ENCODE measurements around the gene DGKE. TPM values are rescaled to one million over a fixed set of nuclear protein-coding genes. Genes with fewer than 3 reads are reported as not detected.

Gene DGKE
- total and polyA plus RNA-seq, 8 donors: 0.56 to 38.8 (median 13.6) TPM

GRCh38 chr17:56896968-56897359 lies 63.0 kb downstream of the DGKE start:
- H3K36me3 ChIP-seq: peaks cover 81 to 100% (median 100%) of the 10 kb centered on the region in 4 donors
- intact Hi-C loops (cut with DNase I; ENCODE audit: low total_unique reads): no loop called here
- peaks cover 0 to 42% (median 10%) of the 10 kb centered on the region in 4 donors for H3K4me1 ChIP-seq
- no peak overlapping the region for H3K4me3 ChIP-seq
- peak; percentile 34 to 56 for DNase-seq
- no peaks in the 10 kb centered on the region for H3K27me3 ChIP-seq
- peak overlapping the region in 4 of 5 donors; percentile 1 to 68 (median 49) for H3K27ac ChIP-seq
- TF ChIP-seq EP300 (IDR thresholded peaks at IDR 0.05) (no peak), POLR2A (IDR thresholded peaks at IDR 0.05) (no peak), POLR2AphosphoS5 (IDR thresholded peaks at IDR 0.05) (peak in 1 of 3 donors; percentile 17)
- TF ChIP-seq, protein P1, sequence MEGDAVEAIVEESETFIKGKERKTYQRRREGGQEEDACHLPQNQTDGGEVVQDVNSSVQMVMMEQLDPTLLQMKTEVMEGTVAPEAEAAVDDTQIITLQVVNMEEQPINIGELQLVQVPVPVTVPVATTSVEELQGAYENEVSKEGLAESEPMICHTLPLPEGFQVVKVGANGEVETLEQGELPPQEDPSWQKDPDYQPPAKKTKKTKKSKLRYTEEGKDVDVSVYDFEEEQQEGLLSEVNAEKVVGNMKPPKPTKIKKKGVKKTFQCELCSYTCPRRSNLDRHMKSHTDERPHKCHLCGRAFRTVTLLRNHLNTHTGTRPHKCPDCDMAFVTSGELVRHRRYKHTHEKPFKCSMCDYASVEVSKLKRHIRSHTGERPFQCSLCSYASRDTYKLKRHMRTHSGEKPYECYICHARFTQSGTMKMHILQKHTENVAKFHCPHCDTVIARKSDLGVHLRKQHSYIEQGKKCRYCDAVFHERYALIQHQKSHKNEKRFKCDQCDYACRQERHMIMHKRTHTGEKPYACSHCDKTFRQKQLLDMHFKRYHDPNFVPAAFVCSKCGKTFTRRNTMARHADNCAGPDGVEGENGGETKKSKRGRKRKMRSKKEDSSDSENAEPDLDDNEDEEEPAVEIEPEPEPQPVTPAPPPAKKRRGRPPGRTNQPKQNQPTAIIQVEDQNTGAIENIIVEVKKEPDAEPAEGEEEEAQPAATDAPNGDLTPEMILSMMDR (IDR thresholded peaks at IDR 0.05): no peak
- no peaks in the 10 kb centered on the region for H3K9me3 ChIP-seq
- 65 to 73% (median 70%) methylated on average over 4 of the region's 4 CpGs for WGBS, 5 donors

DNA sequence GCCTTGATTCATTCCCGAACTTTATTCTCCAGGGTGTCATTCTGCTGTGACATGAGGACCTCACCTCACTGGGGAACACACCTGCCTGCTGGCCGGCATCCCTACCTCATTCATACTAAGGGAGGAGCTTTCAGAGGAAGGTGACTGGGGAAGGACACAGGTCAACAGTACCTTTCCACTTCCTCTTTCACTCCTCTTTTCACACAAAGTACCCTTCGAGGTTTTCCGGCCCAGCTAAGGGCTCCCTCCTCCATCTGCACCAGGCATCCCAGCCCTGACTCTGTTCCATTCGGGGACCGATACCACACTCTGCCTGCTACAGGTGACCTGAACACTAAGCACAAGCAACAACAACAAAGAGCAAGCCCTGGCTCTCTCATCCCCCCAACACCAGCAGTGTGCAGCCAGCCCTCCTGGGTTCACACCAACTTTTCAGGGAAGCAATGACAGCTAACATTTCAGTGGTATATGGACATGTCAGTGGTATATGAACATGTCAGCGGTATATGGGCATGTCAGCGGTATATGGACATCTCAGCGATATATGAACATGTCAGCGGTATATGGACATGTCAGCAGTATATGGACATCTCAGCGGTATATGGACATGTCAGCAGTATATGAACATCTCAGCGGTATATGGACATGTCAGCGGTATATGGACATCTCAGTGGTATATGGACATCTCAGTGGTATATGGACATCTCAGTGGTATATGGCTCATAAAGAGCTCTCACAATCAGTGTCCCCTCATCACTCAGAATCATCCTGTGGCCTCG lies 63.9 kb downstream of the DGKE start:
- Histone ChIP-seq H3K27ac (peak overlapping the region in 4 of 5 donors; percentile 1 to 68 (median 49)), H3K4me3 (no peak overlapping the region), H3K9me3 (no peaks in the 10 kb centered on the region), H3K27me3 (no peaks in the 10 kb centered on the region), H3K4me1 (peaks cover 0 to 42% (median 10%) of the 10 kb centered on the region in 4 donors), H3K36me3 (peaks cover 83 to 100% (median 100%) of the 10 kb centered on the region in 4 donors)
- intact Hi-C loops (cut with DNase I; ENCODE audit: low total_unique reads): no loop called here
- no peak for DNase-seq
- WGBS, 5 donors: 82 to 85% (median 84%) methylated on average over 14 of the region's 14 CpGs
- no peak for TF ChIP-seq POLR2AphosphoS5 (IDR thresholded peaks at IDR 0.05)
- no peak for TF ChIP-seq POLR2A (IDR thresholded peaks at IDR 0.05)
- TF ChIP-seq, protein P1 (IDR thresholded peaks at IDR 0.05): no peak
- TF ChIP-seq EP300 (IDR thresholded peaks at IDR 0.05): no peak

DNA sequence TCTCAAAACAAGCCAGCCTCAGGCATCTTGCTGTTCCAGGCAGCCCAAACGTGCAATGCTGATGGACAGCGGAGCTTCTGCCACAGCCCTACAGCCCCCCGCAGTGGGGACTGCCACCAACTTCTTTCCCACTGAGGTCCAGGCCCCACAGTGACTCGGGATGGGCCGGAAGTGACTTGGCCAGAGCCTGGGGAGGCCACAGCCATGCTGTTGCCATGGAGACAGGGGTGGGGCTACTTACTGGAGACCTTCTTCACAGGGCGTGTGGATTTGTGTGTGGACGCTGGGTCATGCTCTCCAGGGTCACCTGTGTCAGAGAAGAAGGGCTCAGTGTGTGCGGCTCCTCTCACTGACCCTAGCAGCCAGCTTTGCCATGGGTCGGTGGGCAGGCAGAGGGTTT lies 64.9 kb downstream of the DGKE start:
- intact Hi-C loops (cut with DNase I; ENCODE audit: low total_unique reads): no loop called here
- H3K27ac ChIP-seq: peak overlapping the region in 1 of 5 donors; percentile 18
- no peak overlapping the region for H3K4me3 ChIP-seq
- DNase-seq: no peak
- 58 to 81% (median 64%) methylated on average over 9 of the region's 9 CpGs for whole genome bisulfite sequencing, 5 donors
- no peaks in the 10 kb centered on the region for H3K27me3 ChIP-seq
- TF ChIP-seq POLR2AphosphoS5 (IDR thresholded peaks at IDR 0.05): no peak
- no peak for TF ChIP-seq EP300 (IDR thresholded peaks at IDR 0.05)
- TF ChIP-seq, protein P1 (IDR thresholded peaks at IDR 0.05): no peak
- no peak for TF ChIP-seq POLR2A (IDR thresholded peaks at IDR 0.05)
- H3K4me1 ChIP-seq: peaks cover 0 to 42% (median 10%) of the 10 kb centered on the region in 4 donors
- H3K9me3 ChIP-seq: no peaks in the 10 kb centered on the region
- peaks cover 83 to 100% (median 100%) of the 10 kb centered on the region in 4 donors for H3K36me3 ChIP-seq

DNA sequence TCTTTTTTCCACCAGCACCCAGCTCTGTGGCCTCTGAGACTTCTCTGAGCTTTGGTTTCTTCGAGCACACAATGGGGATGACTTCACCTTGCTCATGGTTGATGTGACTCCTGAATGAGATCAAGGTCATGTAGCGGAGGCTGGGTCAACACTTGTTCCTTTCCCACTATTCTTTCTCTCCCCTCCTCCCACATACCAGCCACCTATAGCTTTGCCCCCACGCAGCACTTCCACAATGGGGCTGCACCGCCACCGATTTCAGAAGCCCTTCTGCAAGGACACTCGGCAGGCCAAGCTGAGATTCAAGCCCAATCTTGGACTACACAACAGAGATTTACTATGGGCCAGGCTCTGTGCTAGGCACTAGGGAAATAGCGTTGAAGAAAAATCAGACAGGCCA lies 65.5 kb downstream of the DGKE start:
- peak overlapping the region in 1 of 5 donors; percentile 18 for H3K27ac ChIP-seq
- intact Hi-C loops (cut with DNase I; ENCODE audit: low total_unique reads): no loop called here
- no peaks in the 10 kb centered on the region for H3K27me3 ChIP-seq
- 92 to 96% (median 95%) methylated on average over 7 of the region's 7 CpGs for WGBS, 5 donors
- no peaks in the 10 kb centered on the region for H3K9me3 ChIP-seq
- no peak overlapping the region for H3K4me3 ChIP-seq
- no peak for DNase-seq
- peaks cover 0 to 42% (median 10%) of the 10 kb centered on the region in 4 donors for H3K4me1 ChIP-seq
- TF ChIP-seq POLR2AphosphoS5 (IDR thresholded peaks at IDR 0.05) (no peak), EP300 (IDR thresholded peaks at IDR 0.05) (no peak), POLR2A (IDR thresholded peaks at IDR 0.05) (no peak)
- TF ChIP-seq, protein P1 (IDR thresholded peaks at IDR 0.05): no peak
- peaks cover 83 to 100% (median 100%) of the 10 kb centered on the region in 4 donors for H3K36me3 ChIP-seq
